T-helper 17 cell (primary cell): ENCODE data around the gene PROSER2. TPM values are rescaled to one million over a fixed set of nuclear protein-coding genes. Genes with fewer than 3 reads are reported as not detected.

Experiments
- ATAC-seq: fragments of 150-1000 bp; cut with Tn5 transposase; 2 replicates; pipeline ENCODE4 v1.10.0; 2021; ENCODE audit warnings: mild to moderate bottlenecking, moderate library complexity
- DNase-seq, 3 donors: peaks; one replicate each; pipeline versions ENCODE4 v3.0.0 to v3.0.0-alpha.2; 2020 to 2021
- H3K9me3 ChIP-seq: one replicate; pipeline ENCODE4 v1.7.0; 2013; ENCODE audit warnings: low read length, mild to moderate bottlenecking; ENCODE audit not compliant: control insufficient read depth, poor library complexity, severe bottlenecking
- H3K27ac Mint-ChIP-seq: one replicate; pipeline ENCODE4 v1.8.0; 2022; ENCODE audit warnings: mild to moderate bottlenecking, moderate library complexity, mixed read lengths
- H3K27me3 Mint-ChIP-seq: one replicate; pipeline ENCODE4 v1.8.0; 2022; ENCODE audit warnings: mixed read lengths
- H3K36me3 Mint-ChIP-seq: one replicate; pipeline ENCODE4 v1.8.0; 2022; ENCODE audit warnings: low read depth, mixed read lengths
- H3K4me1 Mint-ChIP-seq: one replicate; pipeline ENCODE4 v1.8.0; 2022; ENCODE audit warnings: mild to moderate bottlenecking, mixed read lengths
- H3K4me3 Mint-ChIP-seq: one replicate; pipeline ENCODE4 v1.8.0; 2022; ENCODE audit warnings: mild to moderate bottlenecking, moderate library complexity, mixed read lengths
- total RNA-seq, 4 donors: library from RNA in 2 of 4; stranded (reverse) in 2 of 4; gene quantifications; one replicate each; pipeline ENCODE4 v1.2.3 and lab custom pipeline; 2022 to 2026

PROSER2 gene
- total RNA-seq, 2 donors from 2014 or later, result 3.2 to 5.1 TPM

DNA sequence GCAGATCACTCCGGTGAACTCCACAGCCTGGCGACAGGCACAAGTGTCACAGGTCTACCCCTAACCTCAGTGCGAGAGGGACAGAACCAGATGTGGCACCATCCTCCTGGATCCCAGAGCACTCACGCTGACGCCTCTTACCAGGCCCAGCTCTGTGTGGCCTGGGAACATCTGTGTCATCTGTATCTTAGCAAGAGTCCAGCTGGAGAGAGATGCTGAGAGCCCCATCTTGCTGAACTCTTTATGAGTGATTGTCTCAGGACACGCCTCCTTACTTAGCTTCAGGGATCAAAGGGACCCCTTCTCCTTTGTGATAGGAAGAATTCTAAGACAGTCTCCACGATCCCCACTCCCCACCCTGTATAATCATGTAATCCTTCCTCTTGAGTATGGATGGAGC, 10.0 kb upstream of the PROSER2 start:
- H3K4me3 Mint-ChIP-seq, result no peak overlapping the region
- H3K36me3 Mint-ChIP-seq, result no peaks in the 10 kb centered on the region
- H3K9me3 ChIP-seq, result no peaks in the 10 kb centered on the region
- DNase-seq, result no peak
- no peak for ATAC-seq
- peaks cover 19% of the 10 kb centered on the region for H3K27me3 Mint-ChIP-seq
- no peaks in the 10 kb centered on the region for H3K4me1 Mint-ChIP-seq
- no peak overlapping the region for H3K27ac Mint-ChIP-seq

DNA sequence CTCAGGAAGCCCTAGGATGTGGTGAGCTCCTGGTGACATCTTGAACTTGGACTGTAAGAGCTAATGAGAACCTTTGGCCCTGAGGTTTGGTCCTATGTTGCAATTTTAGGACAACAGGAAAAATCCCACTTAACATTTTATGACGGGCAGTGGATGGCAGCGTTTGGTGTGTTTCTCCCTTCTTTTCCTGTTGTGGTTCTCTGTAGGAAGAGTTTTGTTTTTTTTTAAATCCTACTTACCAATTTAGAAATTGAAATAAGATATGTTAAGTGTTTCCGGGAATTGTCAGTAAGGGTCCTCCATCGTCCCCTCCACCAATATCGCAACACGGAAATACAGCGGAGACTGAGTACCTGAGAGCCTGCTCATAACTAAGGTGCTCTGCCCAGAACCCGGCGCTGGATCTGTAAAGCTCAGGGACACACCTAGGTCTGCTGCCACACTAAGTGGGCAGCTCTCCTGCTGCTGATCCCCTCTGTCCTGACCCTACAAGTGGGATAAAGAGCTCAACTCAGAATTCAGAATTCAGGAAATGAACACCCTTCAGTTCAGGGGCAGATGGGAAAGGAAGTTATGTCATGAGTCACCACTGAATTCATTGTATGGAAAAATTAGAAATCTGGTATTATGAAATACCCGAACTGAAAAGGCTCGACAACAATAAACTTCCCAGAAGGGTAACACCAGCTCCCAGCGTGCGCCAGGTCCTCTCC, 9.1 kb upstream of the PROSER2 start:
- Mint-ChIP-seq H3K27me3 (peaks cover 12% of the 10 kb centered on the region), H3K36me3 (no peaks in the 10 kb centered on the region), H3K27ac (no peak overlapping the region), H3K4me3 (no peak overlapping the region), H3K4me1 (no peaks in the 10 kb centered on the region)
- ATAC-seq, result no peak
- no peaks in the 10 kb centered on the region for H3K9me3 ChIP-seq
- no peak for DNase-seq

DNA sequence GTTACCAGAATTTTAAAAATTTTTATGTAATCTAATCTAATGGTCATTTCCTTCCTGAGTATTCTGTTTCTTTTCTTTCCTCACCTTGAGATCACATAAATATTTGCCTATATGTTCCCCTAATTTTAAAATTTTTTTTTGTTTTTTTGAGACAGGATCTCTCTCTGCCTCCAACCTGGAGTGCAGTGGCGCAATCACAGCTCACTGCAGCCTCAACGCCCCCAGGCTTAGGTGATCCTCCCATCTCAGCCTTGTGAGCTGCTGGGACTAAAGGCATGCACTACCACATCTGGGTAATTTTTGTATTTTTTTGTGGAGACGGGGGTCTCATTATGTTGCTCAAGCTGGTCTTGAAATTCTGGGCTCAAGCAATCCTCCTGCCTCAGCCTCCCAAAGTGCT, 4.1 kb upstream of the PROSER2 start:
- no peaks in the 10 kb centered on the region for H3K9me3 ChIP-seq
- Mint-ChIP-seq H3K36me3 (peaks cover 5% of the 10 kb centered on the region), H3K4me3 (no peak overlapping the region), H3K27ac (no peak overlapping the region), H3K4me1 (peaks cover 11% of the 10 kb centered on the region), H3K27me3 (peaks cover 17% of the 10 kb centered on the region)
- DNase-seq, result no peak
- ATAC-seq, result no peak

DNA sequence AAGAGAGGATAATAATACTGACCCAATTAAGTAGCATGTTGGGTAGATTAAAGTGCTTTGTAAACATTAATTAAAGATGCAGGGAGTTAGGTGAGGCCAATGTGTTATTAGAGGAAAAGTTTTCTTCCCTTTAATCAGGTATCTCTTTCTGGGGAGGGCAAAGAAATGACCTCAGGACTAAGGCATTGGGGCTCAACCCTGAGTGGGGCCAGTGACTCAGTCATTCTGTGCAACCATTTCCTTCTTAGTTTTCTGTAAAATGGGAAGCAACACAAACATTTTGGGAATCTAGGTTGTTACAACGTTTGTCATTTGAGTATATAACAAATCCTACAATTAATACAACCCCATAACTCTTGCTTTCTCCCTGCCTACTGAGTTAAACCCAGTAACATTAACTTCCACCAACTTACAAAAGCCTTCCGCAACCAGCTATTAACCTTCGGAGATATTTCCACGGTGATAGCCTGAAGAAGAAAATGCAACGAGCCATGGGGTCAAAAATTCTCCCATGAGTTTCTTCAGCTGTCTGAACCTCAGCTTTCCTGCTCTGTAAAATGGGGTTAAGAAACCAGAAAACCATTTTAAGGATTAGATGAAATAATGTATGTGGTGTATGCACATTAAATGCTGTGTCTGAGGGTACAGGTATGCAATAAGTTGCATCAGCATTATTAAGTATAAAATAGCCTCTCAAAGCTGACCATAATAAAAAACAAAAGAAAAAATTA, 965 bp upstream of the PROSER2 start:
- Mint-ChIP-seq H3K27ac (no peak overlapping the region), H3K4me1 (peaks cover 16% of the 10 kb centered on the region), H3K4me3 (peak overlapping the region; percentile 28), H3K27me3 (peaks cover 32% of the 10 kb centered on the region), H3K36me3 (peaks cover 5% of the 10 kb centered on the region)
- DNase-seq (no peak), ATAC-seq (no peak)
- H3K9me3 ChIP-seq, result no peaks in the 10 kb centered on the region

DNA sequence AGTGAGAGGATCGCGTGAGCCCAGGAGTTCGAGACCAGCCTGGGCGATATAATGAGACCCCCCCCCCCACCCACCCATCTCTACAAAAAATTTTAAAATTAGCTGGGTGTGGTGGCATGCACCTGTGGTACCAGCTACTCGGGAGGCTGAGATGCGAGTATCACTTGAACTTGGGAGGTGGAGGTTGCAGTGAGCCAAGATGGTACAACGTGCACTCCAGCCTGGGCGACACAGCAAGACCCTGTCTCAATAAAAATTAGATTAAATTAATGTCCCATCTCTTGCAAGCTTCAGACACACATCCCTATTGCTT, 391 bp upstream of the PROSER2 start:
- H3K4me3 Mint-ChIP-seq, result peak overlapping the region; percentile 76
- peaks cover 19% of the 10 kb centered on the region for H3K4me1 Mint-ChIP-seq
- H3K27me3 Mint-ChIP-seq, result peaks cover 38% of the 10 kb centered on the region
- H3K36me3 Mint-ChIP-seq, result peaks cover 5% of the 10 kb centered on the region
- H3K9me3 ChIP-seq, result no peaks in the 10 kb centered on the region
- no peak overlapping the region for H3K27ac Mint-ChIP-seq
- DNase-seq (no peak), ATAC-seq (no peak)

DNA sequence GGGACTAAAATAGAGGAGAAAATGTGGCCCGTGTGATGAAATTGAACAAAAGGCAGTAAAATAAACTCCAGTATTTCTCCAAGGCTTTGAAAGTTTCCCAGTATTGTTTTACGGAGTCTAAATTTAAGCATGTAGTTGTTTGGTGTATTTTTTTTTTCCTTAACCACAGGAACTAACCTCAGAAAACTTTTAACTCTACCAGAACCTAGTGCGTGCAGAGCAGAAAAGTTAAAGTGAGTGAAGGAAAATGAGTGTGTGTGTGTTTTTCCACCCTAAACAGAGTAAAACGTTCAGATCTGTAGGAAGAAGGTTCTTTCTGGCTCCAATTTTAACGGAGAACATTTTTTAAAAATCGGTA, 812 bp downstream of the PROSER2 start:
- DNase-seq, result no peak
- Mint-ChIP-seq H3K36me3 (peaks cover 5% of the 10 kb centered on the region), H3K4me3 (peak overlapping the region; percentile 76), H3K27me3 (peaks cover 38% of the 10 kb centered on the region), H3K27ac (no peak overlapping the region), H3K4me1 (peaks cover 23% of the 10 kb centered on the region)
- H3K9me3 ChIP-seq, result no peaks in the 10 kb centered on the region
- ATAC-seq, result peak; percentile 9

DNA sequence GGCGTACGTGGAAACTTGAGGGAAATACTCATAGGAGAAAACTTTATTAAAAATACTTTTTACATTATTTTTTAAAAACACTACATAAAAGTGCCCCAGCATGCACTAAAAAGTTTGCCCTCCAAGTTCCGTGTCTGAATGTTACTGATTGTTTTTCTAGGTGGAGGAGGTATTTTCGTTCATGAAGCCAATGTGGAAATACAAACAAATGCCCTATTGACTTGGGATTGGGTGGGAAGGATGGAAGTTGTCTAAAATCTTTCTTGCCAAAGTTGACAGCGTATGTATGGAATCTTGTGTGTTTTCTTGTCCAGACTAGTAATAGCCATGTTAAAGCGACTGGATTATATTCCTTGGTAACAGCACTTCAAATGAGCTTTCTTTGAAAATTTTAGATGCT, 1.2 kb downstream of the PROSER2 start:
- Mint-ChIP-seq H3K27me3 (peaks cover 34% of the 10 kb centered on the region), H3K4me1 (peaks cover 23% of the 10 kb centered on the region), H3K27ac (no peak overlapping the region), H3K36me3 (peaks cover 5% of the 10 kb centered on the region), H3K4me3 (peak overlapping the region; percentile 76)
- ATAC-seq, result no peak
- no peaks in the 10 kb centered on the region for H3K9me3 ChIP-seq
- no peak for DNase-seq

DNA sequence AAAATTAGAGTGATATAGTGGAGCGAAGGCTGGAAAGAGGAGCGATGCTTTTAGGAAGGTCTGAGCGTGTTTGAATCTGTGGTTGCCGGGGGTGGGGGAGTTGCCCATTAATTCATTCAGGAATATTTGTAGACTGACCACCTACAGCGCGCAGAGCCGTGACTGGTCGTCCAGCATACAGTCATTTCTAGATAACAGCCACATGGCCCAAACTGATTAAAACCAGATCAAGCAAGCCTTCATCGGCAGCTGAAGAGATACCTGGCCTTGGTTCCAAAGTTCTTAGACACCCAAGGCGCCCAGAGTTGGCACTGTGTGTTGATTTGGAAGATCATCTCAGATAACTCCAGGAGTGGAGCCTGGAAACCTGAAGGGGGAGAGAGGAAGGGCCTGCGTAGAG, 1.7 kb downstream of the PROSER2 start:
- peaks cover 2% of the 10 kb centered on the region for H3K36me3 Mint-ChIP-seq
- no peaks in the 10 kb centered on the region for H3K9me3 ChIP-seq
- peaks cover 29% of the 10 kb centered on the region for H3K27me3 Mint-ChIP-seq
- peaks cover 19% of the 10 kb centered on the region for H3K4me1 Mint-ChIP-seq
- DNase-seq, result no peak
- no peak for ATAC-seq
- no peak overlapping the region for H3K27ac Mint-ChIP-seq
- no peak overlapping the region for H3K4me3 Mint-ChIP-seq

DNA sequence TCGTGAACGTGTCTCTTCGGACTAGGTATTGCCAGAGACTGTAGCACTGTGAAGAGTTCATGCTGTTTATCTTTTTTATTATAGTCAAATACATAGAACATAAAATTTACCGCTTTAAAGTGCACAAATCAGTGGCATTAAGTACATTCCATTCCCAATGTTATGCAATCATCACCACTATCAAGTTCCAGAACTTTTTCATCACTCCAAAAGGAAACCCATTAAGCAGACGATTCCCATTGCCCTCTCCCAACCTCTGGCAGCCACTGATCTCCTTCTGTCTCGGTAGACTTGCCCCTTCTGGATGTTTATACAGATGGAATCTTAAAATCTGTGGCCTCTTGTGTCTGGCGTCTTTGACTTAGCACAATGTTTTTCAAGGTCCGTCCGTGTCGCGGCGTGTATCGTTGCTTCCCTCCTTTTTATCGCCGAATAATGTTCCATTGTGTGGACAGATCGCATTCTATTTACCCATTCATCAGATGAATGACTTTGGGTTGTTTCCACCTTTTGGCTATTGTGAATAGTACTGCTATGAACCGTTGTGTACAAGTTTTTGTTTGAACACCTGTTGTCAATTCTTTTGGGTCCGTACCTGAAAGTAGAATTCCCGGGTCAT, 2.7 kb downstream of the PROSER2 start:
- no peaks in the 10 kb centered on the region for H3K9me3 ChIP-seq
- no peak for DNase-seq
- no peak overlapping the region for H3K27ac Mint-ChIP-seq
- no peak overlapping the region for H3K4me3 Mint-ChIP-seq
- peaks cover 16% of the 10 kb centered on the region for H3K4me1 Mint-ChIP-seq
- ATAC-seq, result no peak
- peaks cover 2% of the 10 kb centered on the region for H3K36me3 Mint-ChIP-seq
- peaks cover 32% of the 10 kb centered on the region for H3K27me3 Mint-ChIP-seq

DNA sequence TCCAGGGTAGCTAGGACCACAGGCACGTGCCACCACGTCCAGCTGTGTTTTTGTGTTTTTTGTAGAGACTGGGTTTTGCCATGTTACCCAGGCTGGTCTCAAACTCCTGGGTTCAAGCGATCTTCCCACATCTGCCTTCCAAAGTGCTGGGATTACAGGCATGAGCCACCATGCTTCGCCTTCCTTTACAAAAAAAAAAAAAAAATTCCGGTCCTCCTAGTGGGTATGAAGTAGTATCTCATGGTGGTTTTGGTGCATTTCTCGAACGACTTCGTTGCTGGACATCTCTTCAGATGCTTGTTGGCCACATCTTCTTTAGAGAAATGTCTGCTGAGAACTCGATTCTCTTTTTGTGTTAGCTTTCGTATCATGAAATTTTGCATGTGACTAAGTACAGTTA, 3.9 kb downstream of the PROSER2 start:
- no peaks in the 10 kb centered on the region for H3K36me3 Mint-ChIP-seq
- peaks cover 13% of the 10 kb centered on the region for H3K4me1 Mint-ChIP-seq
- ATAC-seq (no peak), DNase-seq (no peak)
- H3K27ac Mint-ChIP-seq, result no peak overlapping the region
- H3K4me3 Mint-ChIP-seq, result no peak overlapping the region
- no peaks in the 10 kb centered on the region for H3K9me3 ChIP-seq
- H3K27me3 Mint-ChIP-seq, result peaks cover 33% of the 10 kb centered on the region

DNA sequence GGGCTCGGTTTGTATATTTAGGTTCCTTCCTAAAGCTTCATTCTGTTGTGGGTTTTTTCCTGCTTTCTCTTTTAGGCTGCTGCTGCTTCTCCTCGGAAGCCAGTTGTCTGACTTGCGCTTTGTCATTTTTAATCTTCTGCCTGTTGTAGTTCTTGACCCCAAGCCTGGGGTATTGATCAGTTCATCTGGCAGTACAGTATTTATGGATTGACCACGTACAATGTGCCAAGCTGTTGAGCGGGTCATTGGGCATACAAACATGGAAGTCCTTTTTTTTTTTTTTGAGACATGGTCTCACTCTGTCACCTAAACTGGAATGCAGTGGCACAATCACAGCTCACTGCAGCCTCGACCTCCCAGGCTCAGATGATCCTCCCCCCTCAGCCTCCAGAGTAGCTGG, 4.3 kb downstream of the PROSER2 start:
- Mint-ChIP-seq H3K27me3 (peaks cover 33% of the 10 kb centered on the region), H3K4me1 (peaks cover 13% of the 10 kb centered on the region), H3K4me3 (no peak overlapping the region), H3K27ac (no peak overlapping the region), H3K36me3 (no peaks in the 10 kb centered on the region)
- no peak for ATAC-seq
- no peak for DNase-seq
- H3K9me3 ChIP-seq, result no peaks in the 10 kb centered on the region

DNA sequence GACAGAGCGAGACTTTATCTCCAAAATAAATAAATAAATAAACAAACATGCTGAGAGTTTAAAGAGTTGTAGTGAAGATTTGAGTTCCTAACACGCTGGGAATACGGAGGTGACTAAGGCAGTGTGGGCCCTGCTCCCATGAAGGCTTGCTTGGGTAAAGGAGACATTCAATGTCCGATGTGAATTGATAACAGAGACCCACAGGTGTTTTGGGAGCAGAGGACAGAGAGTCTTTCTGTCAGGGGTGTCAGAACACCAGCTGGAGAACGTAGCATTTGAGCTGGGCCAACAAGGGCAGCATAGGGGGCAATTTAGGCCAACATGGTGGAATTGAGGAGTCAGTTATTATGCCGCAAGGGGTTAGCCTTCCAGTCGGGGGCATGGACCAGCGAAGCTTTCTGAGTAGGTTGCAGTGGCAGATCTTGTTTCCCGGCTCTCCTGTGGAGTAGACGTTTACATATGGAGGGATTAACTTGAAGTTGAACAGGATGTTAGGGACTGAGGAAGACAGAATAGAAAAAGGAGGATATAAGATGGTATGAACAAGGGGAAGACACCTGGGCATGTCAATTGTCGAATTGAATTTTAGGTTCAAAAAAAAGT, 5.6 kb downstream of the PROSER2 start:
- no peak for DNase-seq
- Mint-ChIP-seq H3K4me1 (peaks cover 13% of the 10 kb centered on the region), H3K36me3 (no peaks in the 10 kb centered on the region), H3K27ac (no peak overlapping the region), H3K4me3 (no peak overlapping the region), H3K27me3 (peaks cover 33% of the 10 kb centered on the region)
- H3K9me3 ChIP-seq, result no peaks in the 10 kb centered on the region
- ATAC-seq, result no peak

DNA sequence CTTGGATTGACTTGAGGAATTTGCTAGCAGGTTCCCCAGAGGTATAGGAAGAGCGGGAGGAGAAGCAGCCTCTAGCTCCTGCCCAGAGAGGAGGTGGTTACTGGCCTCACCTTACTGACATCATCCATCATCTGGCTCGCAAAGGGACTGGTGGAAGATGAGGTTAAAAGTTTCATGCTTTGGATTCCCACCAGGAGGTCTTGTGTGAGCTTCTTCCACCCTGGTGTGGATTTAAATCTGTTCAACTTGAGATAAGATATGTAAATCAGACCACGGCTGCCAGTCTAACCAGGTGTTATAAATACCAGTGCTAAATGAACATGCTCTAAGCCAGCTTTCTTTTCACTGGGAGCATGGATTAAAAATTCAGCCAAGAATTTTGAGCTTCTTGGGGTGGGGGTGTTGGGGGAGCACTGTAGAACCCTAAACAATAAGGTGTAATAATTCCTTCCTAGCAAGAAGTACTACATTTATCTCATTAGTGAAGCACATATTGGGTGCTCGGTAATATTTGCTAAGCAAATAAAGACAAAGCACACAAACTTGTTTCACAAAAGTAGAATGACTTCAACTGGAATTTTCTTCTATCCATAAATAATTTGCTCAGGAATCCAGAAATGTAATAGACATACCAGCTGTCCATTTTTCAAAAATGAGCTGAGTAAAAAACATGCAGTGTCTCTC, 7.8 kb downstream of the PROSER2 start:
- Mint-ChIP-seq H3K4me3 (no peak overlapping the region), H3K36me3 (no peaks in the 10 kb centered on the region), H3K27ac (no peak overlapping the region), H3K4me1 (peaks cover 10% of the 10 kb centered on the region), H3K27me3 (peaks cover 16% of the 10 kb centered on the region)
- DNase-seq, result no peak
- no peaks in the 10 kb centered on the region for H3K9me3 ChIP-seq
- ATAC-seq, result no peak
